Loucy (cell line): Measurements from ENCODE around the gene TTC23.

Source experiments
- H2AFZ ChIP-seq: fragments of 200-600 bp; sonication (generic); 2 replicates; pipeline ENCODE4 v1.6.0; 2016; ENCODE audit warnings: antibody characterized with exemption, mild to moderate bottlenecking, low read length, moderate library complexity
- H3F3A ChIP-seq: fragments of 200-600 bp; 2 replicates; pipeline ENCODE4 v1.6.0; 2016; ENCODE audit warnings: antibody characterized with exemption, low read depth, mild to moderate bottlenecking
- H3K27me3 ChIP-seq: fragments of 200-600 bp; sonication (generic); 2 replicates; pipeline ENCODE4 v1.6.1; 2014; ENCODE audit warnings: low read length, mild to moderate bottlenecking; ENCODE audit not compliant: insufficient read depth, poor library complexity, severe bottlenecking
- H3K36me3 ChIP-seq: fragments of 200-600 bp; sonication (generic); 2 replicates; pipeline ENCODE4 v1.6.1; 2016; ENCODE audit warnings: low read length; ENCODE audit not compliant: insufficient read depth
- H3K4me1 ChIP-seq: fragments of 200-600 bp; sonication (generic); 2 replicates; pipeline ENCODE4 v1.5.1; 2014; ENCODE audit warnings: low read length, mild to moderate bottlenecking; ENCODE audit not compliant: insufficient read depth, poor library complexity, severe bottlenecking
- H3K4me2 ChIP-seq: fragments of 200-600 bp; sonication (generic); 2 replicates; pipeline ENCODE4 v1.6.0; 2014; ENCODE audit warnings: antibody characterized with exemption, low read length, low read depth, mild to moderate bottlenecking; ENCODE audit not compliant: poor library complexity, severe bottlenecking
- H3K4me3 ChIP-seq: fragments of 200-600 bp; sonication (generic); 2 replicates; pipeline ENCODE4 v1.5.1; 2014; ENCODE audit warnings: low read length, mild to moderate bottlenecking, mixed read lengths; ENCODE audit not compliant: poor library complexity, severe bottlenecking
- H3K79me2 ChIP-seq: fragments of 200-600 bp; sonication (generic); 2 replicates; pipeline ENCODE4 v1.6.1; 2014; ENCODE audit warnings: low read length; ENCODE audit not compliant: insufficient read depth
- H3K9ac ChIP-seq: fragments of 200-600 bp; sonication (generic); 2 replicates; pipeline ENCODE4 v1.6.0; 2014; ENCODE audit warnings: mild to moderate bottlenecking, low read depth, low read length, moderate library complexity; ENCODE audit not compliant: poor library complexity, severe bottlenecking
- H3K9me2 ChIP-seq: fragments of 200-600 bp; sonication (generic); replicated peaks from 2 replicates; pipeline ENCODE4 v1.6.1; 2016; ENCODE audit warnings: low read depth, low read length, mixed read lengths
- H3K9me3 ChIP-seq: fragments of 200-600 bp; sonication (generic); 2 replicates; pipeline ENCODE4 v1.6.1; 2014; ENCODE audit warnings: mild to moderate bottlenecking, antibody characterized with exemption, low read length, low read depth; ENCODE audit not compliant: insufficient read depth
- H4K20me1 ChIP-seq: fragments of 200-600 bp; sonication (generic); 2 replicates; pipeline ENCODE4 v1.6.0; 2014; ENCODE audit warnings: antibody characterized with exemption, low read length, mild to moderate bottlenecking; ENCODE audit not compliant: insufficient read depth, poor library complexity, severe bottlenecking
- CTCF ChIP-seq: fragments of 200-600 bp; sonication (generic); conservative IDR thresholded peaks from 2 replicates; pipeline ENCODE4 v1.5.1; 2014; ENCODE audit warnings: mild to moderate bottlenecking, antibody characterized with exemption, low read length
- EZH2phosphoT487 ChIP-seq: fragments of 200-600 bp; IDR thresholded peaks from 2 replicates; pipeline ENCODE4 v1.6.1; 2018; ENCODE audit warnings: antibody characterized with exemption, mild to moderate bottlenecking, moderate library complexity, borderline replicate concordance

The TTC23 gene

GRCh38 chr15:99117563-99118257 is 131.7 kb downstream of the TTC23 start:
- Histone ChIP-seq H3K79me2 (no peaks in the 10 kb centered on the region), H3K9me2 (no peaks in the 10 kb centered on the region), H3K36me3 (no peaks in the 10 kb centered on the region), H3K27me3 (no peaks in the 10 kb centered on the region), H3K4me2 (no peak overlapping the region), H3K4me3 (no peak overlapping the region), H3F3A (no peaks in the 10 kb centered on the region), H2AFZ (no peak overlapping the region), H3K9me3 (no peaks in the 10 kb centered on the region), H3K4me1 (no peaks in the 10 kb centered on the region), H3K9ac (no peak overlapping the region), H4K20me1 (no peaks in the 10 kb centered on the region)
- TF ChIP-seq EZH2phosphoT487 (no peak), CTCF (no peak)

- Histone ChIP-seq H3K36me3 (no peaks in the 10 kb centered on the region), H3K9me2 (no peaks in the 10 kb centered on the region), H3K4me1 (no peaks in the 10 kb centered on the region), H2AFZ (no peak overlapping the region), H4K20me1 (no peaks in the 10 kb centered on the region), H3K4me3 (no peak overlapping the region), H3K4me2 (no peak overlapping the region), H3F3A (no peaks in the 10 kb centered on the region), H3K79me2 (no peaks in the 10 kb centered on the region), H3K9ac (no peak overlapping the region), H3K9me3 (no peaks in the 10 kb centered on the region), H3K27me3 (no peaks in the 10 kb centered on the region)
- TF ChIP-seq EZH2phosphoT487 (no peak), CTCF (no peak)
Observed at GRCh38 chr15:99117111-99117510, 132.3 kb downstream of the TTC23 start.

GRCh38 chr15:99115300-99116215 is 133.8 kb downstream of the TTC23 start:
- Histone ChIP-seq H3K9ac (no peak overlapping the region), H3F3A (no peaks in the 10 kb centered on the region), H3K36me3 (no peaks in the 10 kb centered on the region), H3K4me2 (no peak overlapping the region), H3K9me2 (no peaks in the 10 kb centered on the region), H3K9me3 (no peaks in the 10 kb centered on the region), H2AFZ (no peak overlapping the region), H3K4me3 (no peak overlapping the region), H3K79me2 (no peaks in the 10 kb centered on the region), H3K4me1 (peaks cover 5% of the 10 kb centered on the region), H4K20me1 (no peaks in the 10 kb centered on the region), H3K27me3 (no peaks in the 10 kb centered on the region)
- TF ChIP-seq EZH2phosphoT487, result no peak
- no peak for TF ChIP-seq CTCF
